ENCODE measurements around the gene C16orf74.

C16orf74 gene

GRCh38 chr16:85781695-85782370 lies 30.9 kb upstream of the C16orf74 start:
- H3K9ac ChIP-seq (ENCODE audit: low read length) = no peak overlapping the region

GRCh38 chr16:85781156-85781555 lies 30.3 kb upstream of the C16orf74 start:
- Histone ChIP-seq H3K27ac (ENCODE audit: low read length) (no peak overlapping the region), H4K20me1 (ENCODE audit: insufficient read depth, low read length) (no peaks in the 10 kb centered on the region), H3K79me2 (ENCODE audit: low read length) (no peaks in the 10 kb centered on the region), H3K9me3 (replicated peaks; ENCODE audit: insufficient read depth, low read length) (no peaks in the 10 kb centered on the region), H3K4me2 (ENCODE audit: low read depth, low read length) (no peak overlapping the region), H3F3A (ENCODE audit: insufficient read depth, low read length) (no peaks in the 10 kb centered on the region), H3K9me2 (replicated peaks; ENCODE audit: insufficient read depth, low read length) (no peaks in the 10 kb centered on the region), H3K36me3 (replicated peaks; ENCODE audit: insufficient read depth, low read length) (no peaks in the 10 kb centered on the region), H3K4me3 (ENCODE audit: low read length) (no peak overlapping the region), H3K4me1 (ENCODE audit: low read length) (no peaks in the 10 kb centered on the region), H3K9ac (ENCODE audit: low read length) (no peak overlapping the region), H2AFZ (ENCODE audit: low read length) (no peak overlapping the region), H3K27me3 (replicated peaks; ENCODE audit: insufficient read depth, low read length) (no peaks in the 10 kb centered on the region)
- no peak for TF ChIP-seq EZH2 (optimal IDR thresholded peaks at IDR 0.05; ENCODE audit: low read depth, low read length)
- DNase-seq = no peak

More at GRCh38 chr16:85781695-85782370, 30.9 kb upstream of the C16orf74 start:
- H3K4me3 ChIP-seq (ENCODE audit: low read length) = no peak overlapping the region
- no peak overlapping the region for H3K4me2 ChIP-seq (ENCODE audit: low read depth, low read length)
- no peaks in the 10 kb centered on the region for H3K36me3 ChIP-seq (replicated peaks; ENCODE audit: insufficient read depth, low read length)
- no peaks in the 10 kb centered on the region for H3F3A ChIP-seq (ENCODE audit: insufficient read depth, low read length)
- H4K20me1 ChIP-seq (ENCODE audit: insufficient read depth, low read length) = no peaks in the 10 kb centered on the region
- no peak overlapping the region for H3K27ac ChIP-seq (ENCODE audit: low read length)
- no peaks in the 10 kb centered on the region for H3K9me3 ChIP-seq (replicated peaks; ENCODE audit: insufficient read depth, low read length)
- no peak for TF ChIP-seq EZH2 (optimal IDR thresholded peaks at IDR 0.05; ENCODE audit: low read depth, low read length)
- TF ChIP-seq CTCF (IDR thresholded peaks at IDR 0.05; ENCODE audit: low read length) = no peak
- no peak for TF ChIP-seq EZH2phosphoT487 (IDR thresholded peaks at IDR 0.05; ENCODE audit: low read length)
- no peak for DNase-seq
- no peaks in the 10 kb centered on the region for H3K27me3 ChIP-seq (replicated peaks; ENCODE audit: insufficient read depth, low read length)
- H3K4me1 ChIP-seq (ENCODE audit: low read length) = no peaks in the 10 kb centered on the region
- H3K9me2 ChIP-seq (replicated peaks; ENCODE audit: insufficient read depth, low read length) = no peaks in the 10 kb centered on the region
- H3K79me2 ChIP-seq (ENCODE audit: low read length) = no peaks in the 10 kb centered on the region
- no peak overlapping the region for H2AFZ ChIP-seq (ENCODE audit: low read length)

GRCh38 chr16:85780281-85780680 lies 29.4 kb upstream of the C16orf74 start:
- no peaks in the 10 kb centered on the region for H3K4me1 ChIP-seq (ENCODE audit: low read length)
- H3K36me3 ChIP-seq (replicated peaks; ENCODE audit: insufficient read depth, low read length) = no peaks in the 10 kb centered on the region
- no peak overlapping the region for H2AFZ ChIP-seq (ENCODE audit: low read length)
- no peak overlapping the region for H3K4me3 ChIP-seq (ENCODE audit: low read length)
- no peaks in the 10 kb centered on the region for H3K79me2 ChIP-seq (ENCODE audit: low read length)
- H3K9me2 ChIP-seq (replicated peaks; ENCODE audit: insufficient read depth, low read length) = no peaks in the 10 kb centered on the region
- no peak overlapping the region for H3K27ac ChIP-seq (ENCODE audit: low read length)
- DNase-seq = no peak
- H3K27me3 ChIP-seq (replicated peaks; ENCODE audit: insufficient read depth, low read length) = no peaks in the 10 kb centered on the region
- H3K9ac ChIP-seq (ENCODE audit: low read length) = no peak overlapping the region
- H3K9me3 ChIP-seq (replicated peaks; ENCODE audit: insufficient read depth, low read length) = no peaks in the 10 kb centered on the region
- H4K20me1 ChIP-seq (ENCODE audit: insufficient read depth, low read length) = no peaks in the 10 kb centered on the region
- no peak overlapping the region for H3K4me2 ChIP-seq (ENCODE audit: low read depth, low read length)
- no peaks in the 10 kb centered on the region for H3F3A ChIP-seq (ENCODE audit: insufficient read depth, low read length)
- TF ChIP-seq EZH2 (optimal IDR thresholded peaks at IDR 0.05; ENCODE audit: low read depth, low read length) (no peak), CTCF (IDR thresholded peaks at IDR 0.05; ENCODE audit: low read length) (no peak), EZH2phosphoT487 (IDR thresholded peaks at IDR 0.05; ENCODE audit: low read length) (no peak)

- H4K20me1 ChIP-seq (ENCODE audit: insufficient read depth, low read length) = no peaks in the 10 kb centered on the region
- no peaks in the 10 kb centered on the region for H3K9me2 ChIP-seq (replicated peaks; ENCODE audit: insufficient read depth, low read length)
- H3K27me3 ChIP-seq (replicated peaks; ENCODE audit: insufficient read depth, low read length) = no peaks in the 10 kb centered on the region
- TF ChIP-seq CTCF (IDR thresholded peaks at IDR 0.05; ENCODE audit: low read length) = no peak
- no peak for TF ChIP-seq EZH2 (optimal IDR thresholded peaks at IDR 0.05; ENCODE audit: low read depth, low read length)
- TF ChIP-seq EZH2phosphoT487 (IDR thresholded peaks at IDR 0.05; ENCODE audit: low read length) = no peak
- H3F3A ChIP-seq (ENCODE audit: insufficient read depth, low read length) = no peaks in the 10 kb centered on the region
- H3K4me2 ChIP-seq (ENCODE audit: low read depth, low read length) = no peak overlapping the region
- no peak overlapping the region for H3K4me3 ChIP-seq (ENCODE audit: low read length)
- H3K36me3 ChIP-seq (replicated peaks; ENCODE audit: insufficient read depth, low read length) = no peaks in the 10 kb centered on the region
- no peaks in the 10 kb centered on the region for H3K79me2 ChIP-seq (ENCODE audit: low read length)
- no peak overlapping the region for H3K9ac ChIP-seq (ENCODE audit: low read length)
- no peak for DNase-seq
- no peaks in the 10 kb centered on the region for H3K4me1 ChIP-seq (ENCODE audit: low read length)
- H3K9me3 ChIP-seq (replicated peaks; ENCODE audit: insufficient read depth, low read length) = no peaks in the 10 kb centered on the region
- no peak overlapping the region for H3K27ac ChIP-seq (ENCODE audit: low read length)
- H2AFZ ChIP-seq (ENCODE audit: low read length) = no peak overlapping the region
Measured at GRCh38 chr16:85778873-85779272, 28.0 kb upstream of the C16orf74 start.
